ENCODE measurements around the gene RXFP4. TPM values are rescaled to one million over a fixed set of nuclear protein-coding genes. Genes with fewer than 3 reads are reported as not detected.
A peak's percentile ranks its signal among the peaks of the same experiment; 100 is the strongest.
"Not testable (repeated sequence)": the region's sequence is repeated elsewhere in the genome, so short reads cannot be mapped to it uniquely, and the experiment has no call there.

Gene RXFP4
- polyA plus RNA-seq, 5 donors: 0.09 to 0.34 (median 0.22) TPM; not detected in 1

GRCh38 chr1:155978325-155978972, 37.0 kb downstream of the RXFP4 start, which contains the start of gene ARHGEF2:
ARHGEF2 (minus strand) TSS chr1:155978547; CDS start chr1:155978427, 120 bp downstream.
- DNase-seq: peak; percentile 78 to 79

GRCh38 chr1:155978973-155979429, 37.6 kb downstream of the RXFP4 start:
- DNase-seq: no peak

GRCh38 chr1:155979597-155980343, 38.3 kb downstream of the RXFP4 start:
- DNase-seq: no peak

- no peak for DNase-seq
Measured at GRCh38 chr1:155981266-155982088, 40.0 kb downstream of the RXFP4 start.

- no peak for DNase-seq
Measured at GRCh38 chr1:155982106-155982505, 40.7 kb downstream of the RXFP4 start.

GRCh38 chr1:155983191-155984024, 42.0 kb downstream of the RXFP4 start:
- DNase-seq: peak; percentile 80 to 87

- DNase-seq: no peak
Measured at GRCh38 chr1:155984341-155984740, 42.9 kb downstream of the RXFP4 start.

- DNase-seq: not testable (repeated sequence)
Measured at GRCh38 chr1:155984903-155985645, 43.6 kb downstream of the RXFP4 start.

- peak in 1 of 2 donors; percentile 78 for DNase-seq
Measured at GRCh38 chr1:155989242-155990004, 48.0 kb downstream of the RXFP4 start.

GRCh38 chr1:155990005-155990739, 48.7 kb downstream of the RXFP4 start:
- no peak for DNase-seq

Other genes with a start within 250 kb of the RXFP4 start
- 10 to 100 TPM; 47.3 to 64.9 (median 61.8) TPM for gene GON4L, start 84.4 kb upstream of the RXFP4 start, polyA plus RNA-seq (ENCODE audit: insufficient read depth in 1 of 5, insufficient read length in 5 of 5, low replicate concordance in 1 of 5)
- 10 to 100 TPM in 4 of 5 donors, 1 to 10 TPM in 1; 8.7 to 13.8 (median 13.1) TPM for gene SYT11, start 82.1 kb upstream of the RXFP4 start, polyA plus RNA-seq (ENCODE audit: insufficient read depth in 1 of 5, insufficient read length in 5 of 5, low replicate concordance in 1 of 5)
- gene RIT1, start 30.3 kb upstream of the RXFP4 start, polyA plus RNA-seq (ENCODE audit: insufficient read depth in 1 of 5, insufficient read length in 5 of 5, low replicate concordance in 1 of 5): 10 to 100 TPM; 40.1 to 53.1 (median 48.8) TPM
- gene KHDC4, start 7.2 kb upstream of the RXFP4 start, polyA plus RNA-seq (ENCODE audit: insufficient read depth in 1 of 5, insufficient read length in 5 of 5, low replicate concordance in 1 of 5): 10 to 100 TPM; 62.3 to 92.7 (median 70.7) TPM
- gene ARHGEF2, start 36.9 kb downstream of the RXFP4 start, polyA plus RNA-seq (ENCODE audit: insufficient read depth in 1 of 5, insufficient read length in 5 of 5, low replicate concordance in 1 of 5): 100 to 1,000 TPM; 179 to 260 (median 212) TPM
- 100 to 1,000 TPM; 493 to 557 (median 530) TPM for gene SSR2, start 79.3 kb downstream of the RXFP4 start, polyA plus RNA-seq (ENCODE audit: insufficient read depth in 1 of 5, insufficient read length in 5 of 5, low replicate concordance in 1 of 5)
- 10 to 100 TPM; 57.6 to 71.5 (median 63.0) TPM for gene UBQLN4, start 112.2 kb downstream of the RXFP4 start, polyA plus RNA-seq (ENCODE audit: insufficient read depth in 1 of 5, insufficient read length in 5 of 5, low replicate concordance in 1 of 5)
- 10 to 100 TPM; 38.2 to 54.2 (median 44.5) TPM for gene LAMTOR2, start 113.1 kb downstream of the RXFP4 start, polyA plus RNA-seq (ENCODE audit: insufficient read depth in 1 of 5, insufficient read length in 5 of 5, low replicate concordance in 1 of 5)
- gene RAB25, start 119.5 kb downstream of the RXFP4 start, polyA plus RNA-seq (ENCODE audit: insufficient read depth in 1 of 5, insufficient read length in 5 of 5, low replicate concordance in 1 of 5): 10 to 100 TPM; 53.6 to 71.0 (median 66.5) TPM
- gene MEX3A, start 140.8 kb downstream of the RXFP4 start, polyA plus RNA-seq (ENCODE audit: insufficient read depth in 1 of 5, insufficient read length in 5 of 5, low replicate concordance in 1 of 5): 10 to 100 TPM; 44.1 to 53.0 (median 48.9) TPM
- gene LMNA, start 173.1 kb downstream of the RXFP4 start, polyA plus RNA-seq (ENCODE audit: insufficient read depth in 1 of 5, insufficient read length in 5 of 5, low replicate concordance in 1 of 5): 100 to 1,000 TPM in 1 of 5 donors, 10 to 100 TPM in 4; 71.3 to 128 (median 78.0) TPM
- gene SEMA4A, start 211.9 kb downstream of the RXFP4 start, polyA plus RNA-seq (ENCODE audit: insufficient read depth in 1 of 5, insufficient read length in 5 of 5, low replicate concordance in 1 of 5): 10 to 100 TPM; 15.2 to 26.3 (median 24.5) TPM

All from right lung (tissue), 5 donors.